ENCODE measurements around the gene COA6.

Gene COA6

DNA sequence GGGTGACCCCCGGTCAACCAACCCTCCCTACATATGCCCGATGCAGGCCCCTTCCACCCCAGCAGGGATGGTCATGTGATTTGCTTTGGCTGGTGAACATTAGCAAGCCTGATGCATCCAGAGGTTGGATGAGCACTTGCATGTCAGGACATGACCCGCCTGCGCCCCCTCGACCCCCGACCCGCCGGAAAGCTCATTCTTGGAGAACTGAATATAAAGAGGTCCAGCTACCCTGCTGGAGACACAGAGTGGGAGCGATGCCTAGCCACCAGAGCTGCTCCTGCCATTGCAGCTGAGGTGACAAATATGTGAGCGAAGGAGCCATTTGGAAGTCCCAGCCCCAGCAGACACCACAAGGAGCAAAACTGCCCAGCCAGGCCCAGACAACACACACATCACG is 39.6 kb downstream of the COA6 start:
- no peak for DNase-seq (ENCODE audit: low spot score)

GRCh38 chr1:234413485-234413884 is 40.2 kb downstream of the COA6 start:
- no peak for DNase-seq (ENCODE audit: low spot score)

GRCh38 chr1:234413990-234414389 is 40.7 kb downstream of the COA6 start:
- no peak for DNase-seq (ENCODE audit: low spot score)

DNA sequence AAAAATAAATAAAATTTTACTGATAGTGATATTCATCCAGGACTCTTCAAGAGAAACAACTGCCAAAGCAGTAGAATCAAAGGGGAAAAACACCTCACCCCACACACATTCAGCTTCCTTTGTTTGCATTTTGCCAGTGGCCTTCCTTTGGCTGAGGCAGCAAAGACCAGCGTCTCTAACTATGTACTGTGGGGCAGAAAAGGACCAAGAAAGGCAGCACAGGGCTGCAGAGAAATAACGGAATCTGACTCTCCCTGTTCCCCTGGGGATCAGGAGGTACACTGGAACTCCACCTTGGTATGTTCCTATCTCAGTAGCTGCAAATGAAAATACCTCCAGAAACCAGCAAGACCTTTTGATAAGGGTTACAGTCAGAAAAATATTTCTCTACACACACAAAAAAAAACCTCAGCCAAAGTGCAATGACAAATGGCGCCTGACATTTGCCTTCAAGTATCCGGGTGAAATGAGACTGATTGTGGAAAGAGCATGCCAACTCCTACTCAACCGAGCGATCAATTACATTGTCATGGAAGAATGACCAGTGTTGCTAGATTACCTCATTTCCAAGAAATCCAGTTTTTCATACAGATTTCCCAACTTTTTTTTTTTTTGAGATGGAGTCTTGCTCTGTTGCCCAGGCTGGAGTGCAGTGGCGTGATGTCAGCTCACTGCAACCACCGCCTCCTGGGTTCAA is 54.8 kb downstream of the COA6 start:
- no peak for DNase-seq (ENCODE audit: low spot score)

DNA sequence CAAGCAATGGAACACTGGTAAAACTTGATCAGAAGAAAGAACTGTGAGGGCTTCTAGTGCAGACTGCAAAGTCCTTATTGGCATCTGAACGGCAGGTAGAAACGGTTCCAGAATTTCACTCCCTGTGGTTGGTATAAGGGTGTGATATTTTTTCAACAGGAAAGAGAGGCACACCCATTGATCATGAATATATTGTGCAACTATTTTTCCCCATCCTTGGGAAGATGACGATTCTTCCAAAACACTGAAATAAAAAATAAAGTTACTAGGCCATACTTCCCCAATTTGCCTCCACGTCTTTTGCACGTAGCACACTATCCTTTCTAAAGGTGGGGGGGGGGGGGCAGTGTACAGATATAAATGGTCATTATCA is 56.2 kb downstream of the COA6 start:
- no peak for DNase-seq (ENCODE audit: low spot score)

- DNase-seq (ENCODE audit: low spot score), result no peak
Measured at GRCh38 chr1:234430691-234431090, 57.4 kb downstream of the COA6 start.

DNA sequence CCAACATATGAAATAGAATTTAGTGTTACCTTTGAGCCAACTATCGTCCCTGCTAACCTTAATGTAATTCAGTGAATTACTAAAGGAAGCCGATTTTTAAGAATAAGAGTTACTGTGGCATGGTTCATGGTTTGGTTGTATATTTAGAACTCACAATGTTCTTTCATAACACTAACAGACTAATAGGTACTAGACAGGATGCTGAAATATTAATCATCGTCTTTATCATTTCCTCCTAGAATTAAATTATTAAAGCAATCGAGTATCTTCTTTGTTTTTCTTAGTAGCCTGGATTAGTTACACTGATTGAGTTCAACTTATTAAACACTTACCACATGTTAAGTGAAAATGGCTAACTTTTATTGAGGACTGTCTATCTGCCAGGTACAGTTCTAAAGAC is 58.0 kb downstream of the COA6 start:
- no peak for DNase-seq (ENCODE audit: low spot score)

DNA sequence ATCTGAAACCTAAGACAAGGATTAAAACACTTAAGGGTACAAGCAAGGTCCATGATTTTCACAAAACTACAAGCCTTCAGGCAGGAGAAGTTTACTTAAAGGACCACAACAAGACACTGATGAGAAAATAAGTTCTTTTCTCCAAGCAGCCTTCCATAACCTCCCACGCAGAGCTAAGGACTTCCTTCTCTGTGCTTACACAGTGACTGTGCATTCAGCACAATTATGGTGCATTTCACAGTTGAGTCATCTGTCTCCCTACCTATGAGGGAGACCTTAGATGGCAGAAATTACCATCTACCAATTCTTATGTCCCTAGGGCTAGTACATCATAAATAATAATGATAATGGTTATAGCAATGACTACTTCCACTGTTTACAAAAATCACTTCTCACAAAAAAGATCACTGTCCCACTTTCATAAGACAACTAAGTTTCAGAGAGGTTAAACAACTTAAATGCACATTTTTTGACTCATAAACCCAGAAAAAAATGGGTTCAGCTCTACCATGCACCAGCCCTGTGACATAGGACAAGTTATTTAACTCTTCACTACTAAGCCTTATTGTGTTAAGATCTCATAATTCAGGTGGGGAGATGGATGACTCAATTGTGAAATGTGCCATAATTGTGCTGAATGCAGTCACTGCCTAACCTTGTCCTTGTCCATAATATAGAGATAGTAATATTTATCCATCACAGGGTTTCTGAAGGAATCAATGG is 60.5 kb downstream of the COA6 start:
- peak; percentile 11 for DNase-seq (ENCODE audit: low spot score)

All from AG08395 (cell line).